ENCODE measurements around the gene SGSM1. TPM values are rescaled to one million over a fixed set of nuclear protein-coding genes. Genes with fewer than 3 reads are reported as not detected.
A peak's percentile ranks its signal among the peaks of the same experiment; 100 is the strongest.

Gene SGSM1, protein sequence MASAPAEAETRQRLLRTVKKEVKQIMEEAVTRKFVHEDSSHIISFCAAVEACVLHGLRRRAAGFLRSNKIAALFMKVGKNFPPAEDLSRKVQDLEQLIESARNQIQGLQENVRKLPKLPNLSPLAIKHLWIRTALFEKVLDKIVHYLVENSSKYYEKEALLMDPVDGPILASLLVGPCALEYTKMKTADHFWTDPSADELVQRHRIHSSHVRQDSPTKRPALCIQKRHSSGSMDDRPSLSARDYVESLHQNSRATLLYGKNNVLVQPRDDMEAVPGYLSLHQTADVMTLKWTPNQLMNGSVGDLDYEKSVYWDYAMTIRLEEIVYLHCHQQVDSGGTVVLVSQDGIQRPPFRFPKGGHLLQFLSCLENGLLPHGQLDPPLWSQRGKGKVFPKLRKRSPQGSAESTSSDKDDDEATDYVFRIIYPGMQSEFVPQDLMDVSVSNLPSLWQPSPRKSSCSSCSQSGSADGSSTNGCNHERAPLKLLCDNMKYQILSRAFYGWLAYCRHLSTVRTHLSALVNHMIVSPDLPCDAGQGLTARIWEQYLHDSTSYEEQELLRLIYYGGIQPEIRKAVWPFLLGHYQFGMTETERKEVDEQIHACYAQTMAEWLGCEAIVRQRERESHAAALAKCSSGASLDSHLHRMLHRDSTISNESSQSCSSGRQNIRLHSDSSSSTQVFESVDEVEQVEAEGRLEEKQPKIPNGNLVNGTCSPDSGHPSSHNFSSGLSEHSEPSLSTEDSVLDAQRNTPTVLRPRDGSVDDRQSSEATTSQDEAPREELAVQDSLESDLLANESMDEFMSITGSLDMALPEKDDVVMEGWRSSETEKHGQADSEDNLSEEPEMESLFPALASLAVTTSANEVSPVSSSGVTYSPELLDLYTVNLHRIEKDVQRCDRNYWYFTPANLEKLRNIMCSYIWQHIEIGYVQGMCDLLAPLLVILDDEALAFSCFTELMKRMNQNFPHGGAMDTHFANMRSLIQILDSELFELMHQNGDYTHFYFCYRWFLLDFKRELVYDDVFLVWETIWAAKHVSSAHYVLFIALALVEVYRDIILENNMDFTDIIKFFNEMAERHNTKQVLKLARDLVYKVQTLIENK
- 11.6 TPM for total RNA-seq
- long read RNA-seq, full-length matches to known transcripts: 1 of 19 reads
- long read RNA-seq, partial matches to known transcripts: 13 of 19 reads
- long read RNA-seq, other reads (novel, unspliced or antisense): 5 of 19 reads

DNA sequence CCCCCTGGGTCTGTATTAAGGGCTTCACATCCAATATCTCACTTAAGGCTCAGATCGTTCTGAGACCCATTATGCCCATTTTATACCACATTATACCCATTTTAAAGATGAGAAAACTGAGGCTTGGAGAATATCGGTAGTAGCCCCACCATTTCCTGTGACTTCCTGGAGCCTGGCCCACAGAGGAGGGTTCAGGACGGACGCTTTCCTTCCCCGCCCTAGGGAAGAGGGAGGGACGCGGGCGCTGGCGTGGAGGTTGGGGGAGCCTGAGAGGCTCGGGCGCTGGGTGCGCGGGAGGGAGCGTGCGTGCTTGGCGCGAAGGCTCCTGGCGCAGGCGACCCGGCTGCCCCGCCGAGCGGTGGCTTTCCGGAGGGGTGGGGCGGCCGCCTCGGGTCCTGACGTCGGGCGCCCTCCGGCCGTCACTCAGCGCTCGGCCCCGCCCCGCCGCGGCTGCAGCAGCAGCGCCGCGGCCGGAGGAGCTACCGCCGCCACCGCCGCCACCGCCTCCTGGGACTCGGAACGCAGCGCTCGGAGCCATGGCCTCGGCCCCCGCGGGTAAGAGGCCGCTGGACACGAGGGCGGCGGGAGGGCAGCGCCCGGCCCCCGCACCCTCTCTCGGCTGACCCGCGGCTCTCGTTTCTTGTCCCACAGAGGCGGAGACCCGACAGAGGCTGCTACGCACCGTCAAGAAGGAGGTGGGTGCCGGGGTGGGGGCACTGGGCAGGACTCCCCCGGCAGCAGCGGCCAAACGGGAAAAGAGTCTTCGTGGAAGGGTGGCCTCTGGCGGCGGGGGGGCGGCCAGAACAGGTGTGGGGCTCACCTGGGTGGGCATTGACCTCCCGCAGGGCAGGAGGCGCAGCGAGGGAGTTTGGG, at the start of gene SGSM1:
SGSM1 (plus strand) TSS at position 422 of the 873 bp plus-strand sequence; CDS start at position 537, 115 bp downstream.
- peak; percentile 92 for DNase-seq
- intact Hi-C loops (cut with micrococcal nuclease): no loop called here
- ATAC-seq: peak; percentile 93

DNA sequence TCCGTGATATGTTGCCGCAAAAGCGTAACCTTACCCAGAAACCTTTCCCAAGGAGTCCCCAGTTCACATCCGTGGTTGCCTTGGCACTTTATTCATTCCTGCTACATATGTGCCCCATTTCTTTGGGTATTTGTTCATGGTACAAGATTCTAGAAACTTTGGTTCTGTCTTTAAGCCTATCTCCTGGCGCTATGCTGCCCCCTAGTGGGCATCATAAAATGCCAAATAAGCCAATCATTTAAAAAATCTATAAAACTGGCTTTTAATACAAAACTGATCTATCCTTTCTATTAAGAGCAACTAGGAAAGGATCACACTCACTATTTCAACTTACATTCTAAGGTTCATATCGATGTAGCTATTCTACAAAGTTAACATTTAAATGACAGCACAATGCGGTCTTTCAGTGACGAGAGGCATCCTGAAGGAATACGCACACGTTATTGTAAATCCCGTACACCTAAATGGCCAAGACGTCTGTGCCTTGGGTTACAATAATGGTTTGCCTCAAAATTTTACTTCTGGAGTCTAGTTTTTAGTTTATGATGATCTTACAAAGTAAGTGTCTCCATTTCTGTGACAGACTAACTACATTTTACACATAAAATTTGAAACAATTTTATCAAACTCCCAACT, 47.7 kb upstream of the SGSM1 start:
- ATAC-seq (no peak), DNase-seq (peak; percentile 48)
- intact Hi-C loops (cut with micrococcal nuclease): no loop called here

DNA sequence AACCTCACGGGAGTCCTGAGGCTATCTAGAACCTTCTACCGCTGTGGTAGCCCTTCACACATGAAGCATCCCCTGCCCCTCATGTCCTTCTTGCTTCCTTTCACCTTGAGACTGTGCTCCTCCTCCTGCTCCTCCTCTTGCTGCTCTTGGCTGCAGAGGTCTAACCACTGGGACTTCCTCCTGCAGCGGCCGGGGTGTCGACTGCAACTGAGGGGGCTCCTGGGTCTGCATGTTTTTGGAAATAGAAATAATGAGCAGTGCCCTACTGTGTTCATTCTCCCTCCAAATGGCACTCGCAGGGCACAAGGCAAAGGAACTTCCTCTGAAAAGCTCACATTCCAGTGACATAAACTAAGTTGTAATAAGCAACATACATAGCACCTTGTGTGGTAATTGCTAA, 46.2 kb upstream of the SGSM1 start:
- no peak for ATAC-seq
- DNase-seq: no peak
- intact Hi-C loops (cut with micrococcal nuclease): no loop called here

DNA sequence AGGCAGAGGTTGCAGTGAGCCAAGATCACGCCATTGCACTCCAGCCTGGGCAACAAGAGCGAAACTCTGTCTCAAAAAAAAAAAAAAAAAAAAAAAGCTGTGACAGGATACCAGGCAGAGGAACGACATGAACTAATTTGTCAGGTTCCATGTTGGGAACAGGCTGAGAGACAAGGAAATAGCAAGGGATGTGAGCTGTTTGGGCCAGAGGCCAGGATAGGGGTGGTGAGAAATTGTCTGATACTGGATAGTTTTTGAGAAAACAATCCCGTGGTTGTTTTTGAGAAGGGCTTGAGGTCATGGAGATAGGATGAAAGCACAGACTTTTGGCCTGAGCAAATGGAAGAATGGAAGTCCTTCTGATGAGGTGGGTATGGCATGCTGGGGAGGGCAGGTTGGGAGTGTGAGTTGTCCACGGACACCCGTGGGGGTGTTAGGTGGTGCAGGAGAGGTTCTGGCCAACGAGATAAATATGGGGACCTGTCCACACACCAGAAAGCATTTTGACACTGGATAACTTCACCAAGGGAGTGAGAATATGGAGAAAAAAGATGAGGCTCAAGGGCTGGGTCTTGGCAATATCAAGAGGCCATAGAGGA, 45.2 kb upstream of the SGSM1 start:
- ATAC-seq (no peak), DNase-seq (no peak)
- intact Hi-C loops (cut with micrococcal nuclease): no loop called here

DNA sequence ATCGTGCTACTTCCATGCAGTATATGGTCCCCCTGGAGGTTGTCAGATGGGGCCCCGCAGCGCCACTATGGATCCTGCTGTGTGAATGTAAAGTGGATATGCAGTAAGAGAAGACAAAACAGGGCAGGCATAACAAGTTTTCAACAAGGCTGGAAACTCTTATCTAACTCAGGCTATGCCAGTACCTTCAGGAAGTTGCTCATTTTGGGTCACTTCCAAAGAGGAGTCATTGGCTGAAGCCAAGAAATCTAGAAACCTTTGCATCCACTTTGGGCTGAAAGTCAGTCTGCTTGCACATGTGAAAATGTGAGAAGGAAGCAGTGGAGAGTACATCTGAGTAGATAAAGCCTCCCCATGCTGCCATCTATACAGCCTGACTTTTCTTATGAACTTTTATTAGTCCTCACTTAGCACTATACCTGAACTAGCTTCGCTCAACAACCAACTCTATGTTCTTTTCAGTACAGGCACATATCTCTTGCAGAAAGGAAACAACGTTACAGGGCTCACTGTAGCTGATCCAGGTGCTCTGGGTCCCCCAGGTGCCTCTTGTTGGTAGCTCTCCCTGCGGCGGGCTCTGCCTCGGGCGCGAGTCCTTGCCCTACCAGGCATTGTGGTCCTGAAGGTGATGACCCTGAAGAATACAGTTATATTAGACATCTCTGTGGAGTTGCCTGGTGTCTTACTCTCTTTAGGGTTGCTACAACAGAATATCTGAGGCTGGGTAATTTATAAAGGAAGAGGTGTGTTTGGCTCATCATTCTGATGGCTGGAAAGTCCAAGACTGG, 43.9 kb upstream of the SGSM1 start:
- DNase-seq (no peak), ATAC-seq (no peak)
- intact Hi-C loops (cut with micrococcal nuclease): no loop called here

DNA sequence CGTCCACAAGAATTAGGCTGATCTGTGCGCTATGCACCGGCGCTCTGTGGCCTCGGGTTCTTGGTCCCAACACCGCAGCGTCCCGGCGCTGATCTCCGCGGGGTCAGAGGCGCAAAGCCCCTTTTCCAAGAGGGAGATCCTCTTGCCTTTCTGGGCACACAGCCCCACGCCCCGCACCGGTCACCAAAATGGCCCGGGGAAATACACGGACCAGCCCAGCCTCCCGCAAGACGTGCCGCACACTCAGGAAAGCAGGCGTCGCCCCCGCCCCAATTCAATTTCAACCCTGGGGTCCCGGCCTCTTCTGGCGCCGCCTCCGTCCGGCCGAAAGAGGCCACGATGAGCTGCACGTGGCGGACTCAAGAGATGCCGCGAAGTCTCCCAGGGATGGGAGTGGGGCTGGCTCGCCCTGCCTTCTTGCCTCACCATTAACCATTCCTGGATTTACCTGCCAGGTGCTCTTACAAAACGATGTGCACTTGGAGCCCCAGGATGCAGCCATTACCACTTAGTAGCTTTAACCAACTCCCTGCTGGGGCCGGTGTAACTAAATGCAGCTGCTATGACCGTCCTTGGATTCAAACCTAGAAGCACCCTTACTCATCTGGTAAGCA, 42.0 kb upstream of the SGSM1 start:
- intact Hi-C loops (cut with micrococcal nuclease): no loop called here
- ATAC-seq (no peak), DNase-seq (no peak)

DNA sequence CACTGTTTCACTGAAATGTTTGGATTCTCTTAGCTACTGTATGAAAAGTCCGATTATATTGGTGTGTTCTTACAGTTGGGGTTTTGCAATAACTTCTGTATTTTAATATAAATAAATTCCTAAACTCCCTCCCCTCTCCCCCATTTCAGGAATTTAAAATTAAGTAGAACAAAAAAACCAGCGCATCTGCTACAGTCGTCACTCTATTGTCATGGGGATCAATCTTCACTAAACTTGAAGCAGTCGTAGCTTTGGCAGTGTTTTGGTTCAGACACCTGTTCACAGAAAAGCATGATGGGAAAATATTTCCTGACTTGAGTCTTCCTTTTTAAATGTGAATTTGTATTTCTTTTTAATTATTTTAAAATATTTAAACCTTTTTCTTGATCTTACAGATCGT, 40.8 kb upstream of the SGSM1 start:
- intact Hi-C loops (cut with micrococcal nuclease): no loop called here
- no peak for ATAC-seq
- DNase-seq: no peak

DNA sequence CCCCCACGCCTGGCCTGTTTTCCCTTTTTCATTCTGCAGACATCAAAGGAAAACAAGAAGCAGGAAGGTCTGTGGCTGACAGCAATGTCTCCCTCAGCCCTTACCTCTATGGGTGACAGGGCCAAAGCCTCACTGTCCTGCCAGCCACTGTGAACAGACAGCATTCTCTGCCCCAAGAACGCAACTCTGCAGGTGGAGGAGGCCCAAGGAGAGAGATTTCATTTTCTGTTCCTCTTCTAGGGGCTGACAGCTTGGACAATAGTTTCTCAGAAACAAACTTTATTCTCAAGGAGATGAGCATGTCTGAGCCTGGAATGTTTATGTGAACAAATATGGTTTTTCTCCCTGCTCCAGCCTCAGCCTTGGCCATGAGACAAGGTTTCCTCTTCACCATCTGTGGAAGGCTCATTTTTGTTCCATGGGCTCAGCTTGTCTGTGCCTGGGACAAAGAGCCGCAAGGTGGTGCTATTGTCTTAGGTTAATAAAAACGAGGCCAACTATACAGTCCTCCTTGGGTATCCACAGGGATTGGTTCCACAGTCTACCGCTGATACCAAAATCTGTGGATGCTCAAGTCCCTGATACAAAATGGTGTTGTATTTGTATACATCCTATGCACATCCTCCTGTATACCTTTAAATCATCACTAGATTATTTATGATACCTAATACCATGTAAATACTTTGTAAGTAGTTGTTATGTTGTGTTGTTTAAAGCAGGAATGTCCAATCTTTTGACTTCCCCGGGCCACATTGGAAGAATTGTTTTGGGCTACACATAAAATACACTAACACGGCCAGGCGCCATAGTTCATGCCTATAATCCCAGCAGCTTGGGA, 37.3 kb upstream of the SGSM1 start:
- ATAC-seq (peak; percentile 84), DNase-seq (peak; percentile 60)
- intact Hi-C loops (cut with micrococcal nuclease): no loop called here

DNA sequence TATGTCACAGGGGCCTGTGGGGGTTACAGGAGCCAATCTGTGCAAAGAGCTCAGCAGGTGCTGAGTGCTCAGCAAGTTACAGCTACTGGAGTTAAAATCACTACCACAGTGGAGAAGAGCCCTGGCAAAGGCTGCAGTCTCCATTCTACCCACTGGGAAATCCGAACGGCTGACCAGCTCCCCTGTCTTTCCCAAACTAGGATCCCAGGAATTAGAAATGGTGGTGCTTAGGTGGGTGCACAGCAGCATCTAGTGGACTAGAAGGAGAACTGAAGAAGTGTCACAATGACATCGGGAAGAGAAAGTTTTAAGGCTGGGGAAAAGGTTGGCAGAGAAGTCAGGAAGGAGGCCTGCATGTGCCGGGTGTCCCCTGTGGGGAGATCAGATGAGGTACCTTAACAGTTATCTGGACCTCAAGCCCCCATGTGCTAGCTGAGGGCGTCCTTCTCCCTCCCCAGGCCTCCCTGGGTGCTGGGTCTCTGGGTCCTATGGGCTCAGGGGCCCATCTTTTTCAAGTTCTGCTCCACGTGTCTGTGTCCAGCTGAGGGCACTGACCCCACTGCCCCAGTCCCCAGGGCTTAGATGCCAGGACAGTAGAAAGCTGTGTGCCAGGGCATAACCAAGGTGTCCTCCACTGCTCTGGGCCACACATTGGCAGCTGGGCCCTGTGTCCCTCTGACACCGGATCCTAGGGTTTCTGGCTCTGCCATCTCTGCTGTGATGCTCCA, 33.4 kb upstream of the SGSM1 start:
- ATAC-seq: no peak
- intact Hi-C loops (cut with micrococcal nuclease): no loop called here
- DNase-seq: no peak

DNA sequence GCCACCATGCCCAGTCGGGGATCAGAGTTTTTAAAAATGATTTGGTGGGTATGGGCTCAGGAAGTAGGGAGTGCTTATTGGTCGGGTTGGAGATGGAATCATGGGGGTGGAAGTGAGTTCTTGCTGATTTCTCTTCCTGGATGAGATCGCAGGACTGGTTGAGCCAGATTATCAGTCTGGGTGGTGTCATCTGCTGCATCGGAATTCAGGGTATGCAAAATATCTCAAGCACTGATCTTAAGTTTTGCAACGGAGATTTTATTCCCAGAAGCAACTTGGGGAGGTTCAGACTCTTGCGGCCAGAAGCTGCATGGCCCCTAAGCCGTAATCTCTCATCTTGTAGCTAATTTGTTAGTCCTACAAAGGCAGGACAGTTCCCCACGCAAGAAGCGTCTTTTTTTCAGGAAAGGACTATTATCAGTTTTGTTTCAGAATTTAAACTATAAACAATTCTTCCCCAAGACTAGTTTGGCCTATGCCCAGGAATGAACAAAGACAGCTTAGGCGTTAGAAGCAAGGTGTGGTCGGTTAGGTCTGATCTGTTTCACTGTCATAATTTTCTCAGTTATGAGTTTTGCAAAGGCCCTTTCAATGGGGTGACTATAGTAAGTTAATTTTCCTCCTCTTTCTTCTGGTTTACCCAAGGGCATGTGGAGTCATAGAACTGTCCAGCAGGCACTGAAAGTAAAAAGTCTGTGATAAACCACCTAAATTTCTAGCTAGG, 30.1 kb upstream of the SGSM1 start:
- intact Hi-C loops (cut with micrococcal nuclease): no loop called here
- DNase-seq (no peak), ATAC-seq (no peak)

DNA sequence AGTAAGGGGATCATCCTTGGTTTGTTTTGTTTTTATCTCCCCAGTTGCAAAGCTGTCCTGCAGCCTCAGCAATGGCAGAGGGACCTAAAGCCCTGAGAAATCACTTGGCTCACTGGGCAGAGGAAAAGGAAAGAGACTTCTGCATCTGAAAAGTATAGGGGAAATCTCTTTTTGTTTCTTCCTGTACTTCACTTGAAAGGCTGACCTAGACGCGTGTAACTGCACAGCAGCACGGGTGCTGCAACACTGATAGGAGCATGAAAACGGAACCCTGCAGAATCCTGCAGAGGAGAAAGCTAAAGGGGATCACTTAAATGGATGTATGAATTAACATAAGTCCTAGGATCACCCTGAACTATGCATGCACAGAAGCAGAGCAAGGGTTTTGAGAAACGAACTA, 29.5 kb upstream of the SGSM1 start:
- no peak for ATAC-seq
- no peak for DNase-seq
- intact Hi-C loops (cut with micrococcal nuclease): no loop called here

DNA sequence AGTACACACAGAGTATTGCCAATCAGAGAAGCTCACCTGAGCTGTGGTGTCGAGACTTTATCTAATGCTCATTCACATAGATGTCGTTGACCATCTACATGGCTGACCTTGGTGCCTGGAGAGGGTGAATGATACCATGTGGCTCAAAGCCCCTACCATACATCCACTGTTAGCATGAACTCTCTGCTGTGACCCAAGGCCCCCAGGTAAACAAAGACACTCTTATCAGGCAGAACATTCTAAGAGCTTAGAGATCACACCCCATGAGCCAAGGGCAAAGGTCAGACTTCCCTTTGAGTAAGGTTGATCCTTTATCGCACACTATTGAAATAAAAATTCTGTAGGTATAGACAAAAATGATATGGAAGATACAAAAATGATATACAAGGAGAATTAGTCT, 16.5 kb upstream of the SGSM1 start:
- DNase-seq: no peak
- no peak for ATAC-seq
- intact Hi-C loops (cut with micrococcal nuclease): no loop called here

DNA sequence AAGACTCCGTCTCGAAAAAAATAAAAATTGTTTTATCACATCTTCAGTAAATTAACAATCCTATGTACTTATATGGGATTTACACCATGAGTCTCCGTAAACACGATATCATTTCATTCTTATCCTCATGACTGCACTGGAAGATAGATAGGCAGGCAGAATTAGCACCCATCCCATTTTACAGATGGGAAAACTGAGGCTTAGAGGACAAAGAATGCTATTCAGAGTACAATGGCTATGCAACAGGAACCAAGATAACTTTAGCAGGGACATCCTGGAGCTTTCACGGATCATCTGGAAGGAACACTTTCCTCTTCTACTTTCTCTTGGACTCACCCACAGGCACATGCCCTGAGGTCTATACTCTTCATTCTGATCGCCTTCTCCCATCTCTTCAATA, 14.6 kb upstream of the SGSM1 start:
- intact Hi-C loops (cut with micrococcal nuclease): no loop called here
- ATAC-seq (no peak), DNase-seq (no peak)

DNA sequence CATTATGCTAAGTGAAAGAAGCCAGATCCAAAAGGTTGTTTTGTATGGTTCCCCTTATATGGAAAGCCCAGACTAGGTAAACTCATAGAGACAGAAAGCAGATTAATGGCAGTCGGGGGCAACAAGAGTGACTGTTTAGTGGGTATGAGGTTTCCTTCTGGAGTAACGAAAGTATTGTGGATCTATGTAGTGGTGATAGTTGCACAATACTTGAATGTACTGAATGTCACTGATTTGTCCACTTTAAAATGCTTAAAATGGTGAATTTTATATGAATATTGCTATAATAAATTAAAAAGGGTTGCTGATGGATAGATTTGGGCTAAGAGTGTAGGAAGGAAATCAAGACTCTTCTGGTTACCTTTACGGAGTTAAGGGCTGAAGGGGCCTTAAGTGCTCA, 10.0 kb upstream of the SGSM1 start:
- DNase-seq: no peak
- intact Hi-C loops (cut with micrococcal nuclease): no loop called here
- no peak for ATAC-seq

DNA sequence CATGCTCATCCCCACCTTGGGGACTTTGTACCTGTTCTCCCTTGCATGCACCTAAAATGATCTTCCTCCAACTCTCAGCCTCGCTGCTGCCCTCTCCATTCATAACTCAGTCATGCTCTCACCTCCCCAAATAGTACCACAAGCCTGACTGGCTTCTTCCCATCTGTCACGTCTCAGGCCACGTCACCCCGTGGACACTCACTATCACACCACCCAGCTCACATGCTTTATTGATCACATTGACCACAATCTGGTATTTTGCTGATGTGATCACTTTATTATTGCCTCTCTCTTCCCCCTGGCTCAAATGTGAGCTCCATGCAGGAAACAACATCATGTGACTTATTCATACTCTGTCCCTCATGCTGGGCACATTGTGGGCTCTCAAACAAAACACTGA, 9.2 kb upstream of the SGSM1 start:
- intact Hi-C loops (cut with micrococcal nuclease): no loop called here
- no peak for ATAC-seq

More for the DNA sequence above, 9.2 kb upstream of the SGSM1 start:
- no peak for DNase-seq

Measured in left ventricle myocardium superior (tissue), 1 donor.